NCI-H446 (cell line): Measurements from ENCODE around the gene IL10RA.
A peak's percentile ranks its signal among the peaks of the same experiment; 100 is the strongest.
"Not testable (repeated sequence)": the region's sequence is repeated elsewhere in the genome, so short reads cannot be mapped to it uniquely, and the experiment has no call there.

Experiments
- DNase-seq, 2 experiments: peaks; one replicate each; lab custom pipeline; 2025; lab: John Stamatoyannopoulos, UW

IL10RA gene

DNA sequence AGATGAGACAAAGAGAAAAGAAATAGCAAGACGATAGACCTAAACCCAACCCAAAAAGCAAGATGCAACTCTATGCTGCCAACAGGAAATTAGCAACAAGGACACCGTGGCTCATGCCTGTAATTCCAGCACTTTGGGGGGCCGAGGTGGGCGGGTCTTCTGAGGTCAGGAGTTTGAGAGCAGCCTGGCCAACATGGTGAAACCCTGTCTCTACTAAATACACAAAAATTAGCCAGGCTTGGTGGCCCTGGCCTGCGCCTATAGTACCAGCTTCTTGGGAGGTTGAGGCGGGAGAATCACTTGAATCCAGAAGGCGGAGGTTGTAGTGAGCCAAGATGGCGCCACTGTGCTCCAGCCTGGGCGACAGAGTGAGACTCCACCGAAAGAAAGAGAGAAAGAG, 24.3 kb upstream of the IL10RA start:
- DNase-seq = no peak

DNA sequence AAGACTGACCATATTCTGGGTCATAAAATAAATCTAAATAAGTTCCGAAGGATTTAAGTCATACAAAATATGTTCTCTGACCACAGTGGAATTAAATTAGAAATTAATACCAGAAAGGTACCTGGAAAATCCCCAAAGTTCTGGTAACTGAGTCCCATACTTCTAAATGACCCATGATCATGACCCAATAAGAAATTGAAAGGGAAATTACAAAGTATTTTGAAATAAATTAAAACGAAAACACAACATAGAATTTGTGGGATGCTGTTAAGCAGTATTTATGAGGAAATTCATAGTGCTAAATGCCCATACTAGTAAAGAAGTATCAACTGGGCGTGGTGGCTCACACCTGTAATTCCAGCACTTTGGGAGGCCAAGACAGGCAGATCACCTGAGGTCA, 23.4 kb upstream of the IL10RA start:
- DNase-seq = no peak

DNA sequence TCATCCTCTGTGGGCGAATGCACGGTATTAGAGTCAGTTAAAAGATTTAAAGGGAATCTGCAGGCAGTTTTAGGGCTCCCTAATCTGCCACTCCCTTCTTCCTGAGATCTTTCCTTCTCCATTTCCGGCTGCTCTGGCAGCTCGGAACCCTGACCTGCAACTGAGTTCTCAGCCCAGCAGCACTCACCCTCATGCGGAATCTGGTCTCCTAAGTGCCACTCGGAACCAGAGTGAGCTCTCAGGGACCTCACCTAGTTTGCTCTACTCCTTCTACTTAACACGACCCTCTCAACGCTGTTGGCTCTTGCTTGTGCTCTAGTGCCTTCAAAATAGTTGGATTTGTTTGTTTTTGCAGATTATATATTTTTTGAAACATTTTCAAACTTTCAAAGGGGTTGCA, 19.3 kb upstream of the IL10RA start:
- DNase-seq = no peak

DNA sequence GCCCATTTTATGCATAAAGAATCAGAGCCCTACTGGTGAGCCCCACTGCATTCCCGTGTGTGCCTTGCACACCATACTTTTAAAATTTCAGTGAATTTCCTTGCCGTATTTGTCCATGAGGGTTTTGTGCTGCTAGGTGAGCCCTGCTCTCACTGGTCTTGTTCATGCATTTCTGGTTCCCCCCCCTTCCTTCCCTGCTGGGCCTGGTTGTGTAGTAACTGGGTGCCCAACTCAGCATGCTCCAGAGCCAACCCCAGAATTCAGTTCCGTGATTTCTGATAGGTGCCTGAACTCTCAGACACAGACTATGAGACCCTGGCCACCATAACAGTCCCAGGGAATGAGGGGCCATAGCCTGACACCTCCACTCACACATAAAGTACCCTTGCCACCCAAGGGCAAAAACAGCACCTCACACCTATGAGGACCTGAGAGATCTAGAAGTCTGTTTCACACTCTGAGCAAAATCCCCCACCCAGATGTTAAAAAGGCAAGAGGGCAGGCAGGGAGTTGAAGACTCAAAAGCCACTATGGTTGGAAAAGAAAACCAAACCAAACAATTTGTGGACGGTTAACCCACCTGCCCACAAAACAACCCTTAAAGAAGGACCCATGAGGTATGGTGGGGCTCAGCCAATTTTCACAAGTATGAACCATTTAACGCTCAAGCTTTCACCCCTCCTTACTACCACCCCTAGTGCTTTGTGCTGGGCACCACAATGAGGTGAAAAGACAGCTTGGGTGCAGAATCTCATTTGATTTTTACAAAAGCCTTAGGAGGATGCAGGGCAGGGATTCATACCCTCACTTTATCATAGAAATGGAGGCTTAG, 16.8 kb upstream of the IL10RA start:
- DNase-seq = no peak

DNA sequence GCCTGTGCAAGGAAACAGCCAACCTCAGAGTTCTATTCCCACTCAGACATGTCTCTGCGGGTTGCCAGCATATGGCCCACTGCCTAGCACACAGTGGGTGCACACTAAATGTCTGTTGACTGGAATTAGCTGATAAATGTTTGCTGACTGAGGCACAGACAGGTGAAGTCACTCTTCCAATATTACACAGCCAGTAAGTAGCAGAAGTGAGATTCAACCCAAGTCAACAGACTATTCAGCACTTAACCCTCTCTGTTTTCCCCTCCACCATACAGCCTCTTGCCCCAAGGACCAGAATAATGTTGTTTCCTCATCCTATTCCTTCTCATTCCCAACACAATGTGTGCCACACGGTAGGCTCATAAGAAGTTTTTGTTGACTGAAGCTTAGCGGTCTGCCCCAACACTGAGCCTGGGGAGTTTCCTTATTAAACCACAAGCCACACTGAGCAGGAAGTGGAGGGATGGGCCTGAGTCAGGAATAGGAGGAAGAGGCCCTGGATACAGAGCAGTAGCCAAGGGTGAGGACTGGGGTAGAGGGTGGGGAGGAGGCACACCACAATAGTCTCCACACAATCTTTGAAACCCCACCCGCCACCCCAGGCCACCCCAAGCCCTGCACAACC, 15.7 kb upstream of the IL10RA start:
- DNase-seq = no peak

DNA sequence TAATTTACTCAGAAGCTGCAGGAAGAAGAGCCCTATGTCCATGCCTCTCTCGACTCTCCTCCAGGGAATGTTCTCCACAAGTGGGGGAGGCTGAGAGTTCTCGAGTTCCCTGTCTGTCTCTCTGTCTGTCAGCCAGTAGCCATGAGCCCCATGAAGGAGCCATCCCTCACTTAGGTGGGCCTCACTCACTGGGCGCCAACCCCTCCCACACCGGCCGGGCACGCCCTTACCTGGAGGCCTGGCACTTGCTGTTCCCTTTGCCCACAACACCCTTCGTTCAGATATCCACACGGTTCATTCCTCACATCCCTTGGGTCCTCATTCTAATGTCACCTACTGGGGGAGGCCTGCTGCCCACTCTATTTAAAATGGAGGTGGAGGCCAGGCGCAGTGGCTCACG, 14.2 kb upstream of the IL10RA start:
- no peak for DNase-seq

DNA sequence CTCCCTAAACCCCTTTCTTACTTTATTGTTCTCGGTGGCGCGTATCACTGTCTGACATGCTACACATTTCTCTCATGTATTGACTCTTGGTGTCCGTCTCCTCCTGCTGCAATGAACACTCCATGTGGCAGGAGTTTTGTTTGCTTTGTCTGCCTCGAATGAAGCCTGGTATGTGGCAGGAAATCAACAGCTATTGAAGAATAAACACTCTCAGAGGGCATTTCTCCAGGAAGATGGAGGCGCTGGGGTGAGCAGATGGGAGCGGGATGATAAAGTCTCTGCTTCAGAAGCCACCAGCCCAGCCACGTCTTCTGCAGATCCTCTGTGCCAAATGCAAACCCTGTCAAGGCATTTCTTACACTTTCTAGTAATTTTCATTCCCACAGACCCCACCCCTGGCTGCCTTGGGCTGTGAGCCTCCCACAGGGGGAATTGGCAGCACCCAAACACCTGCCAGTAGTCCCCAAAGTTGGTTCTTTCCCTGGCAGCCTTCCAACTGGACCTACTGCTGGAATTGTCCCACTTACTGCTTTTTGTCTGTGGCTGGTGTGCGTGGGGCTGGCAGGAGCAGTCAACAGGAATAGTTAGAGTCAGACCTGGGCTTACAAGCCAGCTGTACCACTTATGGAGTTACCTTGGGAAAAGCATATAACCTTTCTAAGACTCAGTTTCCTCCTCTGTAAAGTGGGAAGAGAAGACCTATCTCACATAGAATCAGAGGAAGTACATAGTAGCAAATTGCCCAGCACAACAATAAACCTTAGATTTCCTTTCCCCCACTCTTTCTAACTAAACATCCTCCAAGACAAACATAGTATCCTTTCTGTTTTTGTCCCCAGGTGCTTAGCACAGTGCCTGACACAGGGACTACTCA, 13.3 kb upstream of the IL10RA start:
- peak; percentile 67 to 84 for DNase-seq

DNA sequence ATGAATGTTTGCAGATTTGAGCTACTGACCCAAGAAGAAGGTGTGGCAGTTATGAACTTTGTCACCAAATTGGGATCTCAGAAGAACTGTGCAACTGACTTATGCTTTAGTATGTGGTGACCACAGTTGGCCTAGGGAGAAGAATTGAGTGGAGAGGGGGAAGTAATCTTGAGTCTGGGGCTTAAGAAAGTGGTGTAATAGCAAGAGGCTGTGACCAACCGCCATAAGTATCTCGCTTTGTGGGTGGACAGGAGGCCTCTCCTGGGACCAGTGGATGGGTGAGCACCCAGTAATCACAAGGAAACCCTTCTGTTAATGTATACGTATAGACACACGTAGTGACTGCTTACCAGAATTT, 12.7 kb upstream of the IL10RA start:
- no peak for DNase-seq

DNA sequence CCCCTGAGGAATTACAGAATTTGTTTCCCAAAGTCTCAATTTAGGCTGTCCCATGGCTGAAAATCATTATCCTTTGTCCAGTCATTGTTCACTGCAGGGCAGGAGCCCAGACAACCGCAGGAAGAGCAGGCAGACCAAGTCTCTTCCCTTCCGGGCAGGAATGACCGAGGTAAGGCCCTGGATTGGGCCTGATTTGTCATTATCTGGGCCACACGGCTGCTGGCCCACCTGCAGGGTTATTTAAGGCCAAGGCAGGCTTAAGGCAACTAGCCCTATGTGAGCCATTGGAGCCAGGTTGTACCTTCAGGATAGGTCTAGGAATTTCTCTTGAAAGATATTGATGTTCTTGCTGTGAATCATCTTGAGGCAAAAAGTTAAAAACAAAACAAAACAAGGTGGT, 9.7 kb upstream of the IL10RA start:
- no peak for DNase-seq

DNA sequence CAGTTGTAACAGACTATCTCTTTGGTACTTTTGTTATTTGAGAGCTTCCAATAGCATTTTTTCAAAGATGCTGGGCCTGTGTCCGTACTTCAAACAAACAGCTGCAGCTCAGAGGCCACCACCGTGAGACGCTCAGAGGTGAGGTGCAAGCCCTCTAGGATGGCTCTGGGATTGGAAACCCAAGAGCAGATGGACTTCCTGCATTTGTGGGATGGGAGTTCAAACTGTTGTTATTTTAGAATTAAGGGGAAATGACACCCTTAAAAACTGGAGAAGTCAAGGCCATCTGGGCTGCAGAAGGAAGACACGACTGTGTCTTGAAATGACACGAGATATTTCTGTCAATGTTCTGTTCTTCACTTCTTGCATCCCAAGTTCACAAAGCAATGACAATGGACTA, 9.2 kb upstream of the IL10RA start:
- DNase-seq = no peak

DNA sequence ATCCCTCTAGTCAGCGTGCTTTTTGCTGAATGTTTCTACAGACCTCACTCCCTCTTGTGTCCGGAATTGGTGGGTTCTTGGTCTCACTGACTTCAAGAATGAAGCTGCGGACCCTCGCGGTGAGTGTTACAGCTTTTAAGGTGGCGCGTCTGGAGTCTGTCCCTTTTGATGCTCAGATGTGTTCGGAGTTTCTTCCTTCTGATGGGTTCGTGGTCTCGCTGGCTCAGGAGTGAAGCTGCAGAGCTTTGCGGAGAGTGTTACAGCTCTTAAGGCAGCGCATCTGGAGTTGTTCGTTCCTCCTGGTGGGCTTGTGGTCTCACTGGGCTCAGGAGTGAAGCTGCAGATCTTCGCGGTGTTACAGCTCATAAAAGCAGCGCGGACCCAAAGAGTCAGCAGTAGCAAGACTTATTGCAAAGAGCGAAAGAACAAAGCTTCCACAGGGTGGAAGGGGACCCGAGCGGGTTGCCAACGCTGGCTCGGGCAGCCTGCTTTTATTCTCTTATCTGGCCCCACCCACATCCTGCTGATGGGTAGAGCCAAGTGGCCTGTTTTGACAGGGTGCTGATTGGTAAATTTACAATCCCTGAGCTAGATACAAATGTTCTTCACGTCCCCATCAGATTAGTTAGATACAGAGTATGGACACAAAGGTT, 8.5 kb upstream of the IL10RA start:
- not testable (repeated sequence) for DNase-seq

DNA sequence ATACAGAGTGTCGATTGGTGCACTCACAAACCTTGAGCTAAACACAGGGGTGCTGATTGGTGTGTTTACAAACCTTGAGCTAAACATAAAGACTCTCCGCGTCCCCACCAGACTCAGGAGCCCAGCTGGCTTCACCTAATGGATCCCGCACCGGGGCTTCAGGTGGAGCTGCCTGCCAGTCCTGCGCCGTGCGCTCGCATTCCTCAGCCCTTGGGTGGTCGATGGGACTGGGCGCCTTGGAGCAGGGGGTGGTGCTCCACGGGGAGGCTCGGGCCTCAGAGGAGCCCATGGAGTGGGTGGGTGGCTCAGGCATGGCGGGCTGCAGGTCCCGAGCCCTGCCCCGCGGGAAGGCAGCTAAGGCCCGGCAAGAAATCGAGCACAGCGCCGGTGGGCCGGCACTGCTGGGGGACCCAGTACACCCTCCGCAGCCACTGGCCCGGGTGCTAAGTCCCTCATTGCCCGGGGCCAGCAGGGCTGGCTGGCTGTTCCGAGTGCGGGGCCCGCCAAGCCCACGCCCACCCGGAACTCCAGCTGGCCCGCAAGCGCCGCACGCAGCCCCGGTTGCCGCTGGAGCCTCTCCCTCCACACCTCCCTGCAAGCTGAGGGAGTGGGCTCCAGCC, 7.8 kb upstream of the IL10RA start:
- DNase-seq = not testable (repeated sequence)

DNA sequence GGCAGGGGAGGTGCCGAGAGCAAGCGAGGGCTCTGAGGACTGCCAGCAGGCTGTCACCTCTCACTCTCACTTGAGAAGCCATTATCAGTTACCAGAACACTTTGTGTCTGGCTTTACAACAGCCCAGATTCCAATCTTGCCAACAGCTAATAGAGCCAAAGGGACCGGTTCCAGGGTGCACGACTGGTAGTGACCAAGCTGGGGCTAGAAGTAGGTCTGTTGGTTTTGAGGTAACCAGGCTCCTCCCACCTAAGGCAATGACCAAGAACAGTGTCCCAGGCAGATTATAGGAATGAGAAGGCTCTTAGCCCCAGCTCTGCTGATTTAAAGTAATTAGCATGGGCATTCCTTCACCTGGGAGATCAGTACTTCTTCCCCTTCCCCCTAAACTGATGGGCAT, 7.2 kb upstream of the IL10RA start:
- no peak for DNase-seq

DNA sequence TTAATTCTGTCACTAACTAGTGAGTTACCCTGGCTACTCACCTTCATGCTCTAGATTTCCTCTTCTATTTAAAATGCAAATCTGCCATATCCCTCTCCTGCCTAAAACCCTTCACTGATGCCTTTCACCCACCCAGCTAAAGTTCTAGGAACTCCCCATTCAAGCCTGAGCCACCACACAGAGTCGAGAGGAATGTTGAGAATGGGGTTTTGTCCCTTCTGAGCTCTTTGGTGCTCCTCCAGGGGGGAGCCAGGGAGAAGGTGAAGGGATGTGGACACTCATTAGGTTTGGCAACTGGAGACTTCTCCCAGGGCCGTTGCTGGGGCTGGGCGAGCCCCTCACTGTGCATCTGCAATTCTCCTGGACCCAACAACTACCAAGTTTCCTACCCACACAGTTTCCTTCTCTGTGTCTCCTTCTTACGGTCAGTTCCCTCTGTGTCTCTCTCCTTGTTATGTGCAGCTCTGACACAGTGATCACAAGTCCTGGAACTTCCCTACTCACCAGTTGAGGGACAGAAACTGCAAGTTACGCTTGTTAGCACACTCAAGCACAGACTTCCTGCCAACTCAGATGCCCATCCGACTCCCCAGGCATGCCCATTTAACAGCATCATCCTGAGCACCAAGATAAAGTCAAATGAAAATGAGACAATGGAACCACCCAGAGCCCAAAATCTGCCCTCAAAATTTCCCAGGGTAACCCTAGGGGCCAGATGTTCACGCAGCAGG, 6.5 kb upstream of the IL10RA start:
- no peak for DNase-seq

DNA sequence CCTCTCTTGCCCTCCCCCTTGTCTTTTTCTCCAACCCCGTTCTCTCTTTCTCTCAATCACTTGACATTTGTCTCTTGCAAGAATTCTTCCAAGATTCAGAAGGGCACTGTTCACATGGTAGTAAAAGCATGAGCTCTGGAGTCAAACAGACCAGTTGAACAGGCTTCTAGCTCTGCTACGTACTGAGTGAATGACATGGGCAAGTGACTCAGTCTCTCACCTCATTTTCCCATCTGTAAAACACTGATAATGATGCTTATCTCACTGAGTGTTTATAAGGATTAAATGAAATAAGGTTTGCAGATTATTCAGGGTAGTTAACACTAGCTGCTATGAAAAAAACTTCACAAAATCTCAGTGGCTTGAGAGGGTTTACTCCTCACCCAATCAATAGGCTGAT, 5.9 kb upstream of the IL10RA start:
- DNase-seq = no peak

DNA sequence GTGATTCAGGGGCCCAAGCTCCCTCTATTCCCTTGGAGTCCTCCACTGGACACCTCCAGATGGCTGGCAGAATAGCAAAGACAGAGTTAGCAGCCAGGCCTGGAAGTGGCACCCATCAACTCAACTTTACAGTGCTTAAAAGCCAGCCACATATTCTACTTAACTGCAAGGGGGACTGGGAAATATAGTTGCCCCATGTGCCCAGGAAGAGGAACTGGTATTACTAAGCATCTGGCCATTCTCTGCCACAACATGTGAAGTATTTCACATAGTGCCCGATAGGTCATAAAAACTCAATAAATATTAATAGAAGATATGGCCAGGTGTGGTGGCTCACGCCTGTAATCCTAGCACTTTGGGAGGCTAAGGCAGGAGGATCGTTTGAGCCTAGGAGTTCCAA, 5.5 kb upstream of the IL10RA start:
- DNase-seq = no peak

DNA sequence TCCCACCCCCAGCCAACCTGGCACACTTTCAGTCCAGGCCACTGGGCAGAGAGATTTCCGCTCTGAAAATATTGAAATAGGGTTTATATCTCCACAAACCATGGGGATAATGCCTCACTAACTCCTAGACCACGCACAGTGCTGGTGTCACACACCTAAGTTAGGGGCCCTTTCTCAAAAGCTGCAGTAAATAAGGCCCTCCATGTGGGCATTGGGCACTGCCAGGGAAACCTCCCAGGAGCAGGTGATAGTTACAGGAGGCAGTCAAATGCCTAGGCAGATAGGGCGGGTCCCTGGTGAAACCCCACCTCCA, 3.1 kb upstream of the IL10RA start:
- no peak for DNase-seq

DNA sequence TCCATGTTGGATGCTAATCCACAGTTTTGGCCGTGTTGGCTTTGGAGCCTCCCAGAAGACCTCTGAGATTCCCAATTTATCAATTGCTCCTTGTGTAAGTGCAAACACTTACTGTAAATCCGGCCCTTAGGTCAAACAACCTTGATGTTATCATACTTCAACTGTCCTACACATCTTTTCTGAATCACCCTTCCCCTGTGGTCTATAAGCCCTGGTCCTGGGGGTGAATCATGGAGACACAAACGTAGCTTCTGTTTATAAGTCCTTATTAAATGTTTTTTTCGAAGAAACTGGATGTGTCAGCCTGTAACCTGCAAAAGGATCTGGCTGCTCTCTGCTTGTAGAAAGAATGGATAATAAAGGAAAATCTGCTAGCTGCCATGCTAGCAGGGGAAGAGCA, 1.7 kb upstream of the IL10RA start:
- DNase-seq = no peak

DNA sequence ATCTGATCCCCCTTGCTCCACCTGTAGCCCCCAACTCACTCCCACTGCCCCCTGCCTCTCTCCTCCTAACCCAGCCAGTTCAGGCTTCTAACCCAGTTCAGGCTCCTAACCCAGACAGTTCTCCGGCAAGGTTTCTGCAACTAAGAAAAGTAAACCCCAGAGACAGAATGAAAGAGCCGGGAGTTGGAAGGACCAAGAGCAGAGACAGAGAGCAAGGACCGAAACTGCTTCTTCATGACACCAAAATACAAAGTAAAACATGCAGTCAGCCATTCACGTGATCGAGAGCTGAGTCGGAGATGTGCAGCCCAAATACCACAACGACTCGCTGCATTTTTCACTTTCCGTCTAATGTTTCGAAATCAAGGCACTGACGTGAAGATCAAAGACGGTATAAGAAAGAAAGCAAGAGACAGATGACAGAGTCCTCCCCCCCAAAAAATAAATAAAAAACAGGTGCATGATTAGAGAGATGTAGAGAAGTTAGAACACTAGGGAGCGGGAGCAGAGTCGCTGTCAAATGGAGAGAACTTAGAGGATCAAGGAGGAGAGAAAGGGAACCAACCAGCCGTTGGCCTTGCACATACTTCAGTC, 884 bp downstream of the IL10RA start:
- no peak for DNase-seq

DNA sequence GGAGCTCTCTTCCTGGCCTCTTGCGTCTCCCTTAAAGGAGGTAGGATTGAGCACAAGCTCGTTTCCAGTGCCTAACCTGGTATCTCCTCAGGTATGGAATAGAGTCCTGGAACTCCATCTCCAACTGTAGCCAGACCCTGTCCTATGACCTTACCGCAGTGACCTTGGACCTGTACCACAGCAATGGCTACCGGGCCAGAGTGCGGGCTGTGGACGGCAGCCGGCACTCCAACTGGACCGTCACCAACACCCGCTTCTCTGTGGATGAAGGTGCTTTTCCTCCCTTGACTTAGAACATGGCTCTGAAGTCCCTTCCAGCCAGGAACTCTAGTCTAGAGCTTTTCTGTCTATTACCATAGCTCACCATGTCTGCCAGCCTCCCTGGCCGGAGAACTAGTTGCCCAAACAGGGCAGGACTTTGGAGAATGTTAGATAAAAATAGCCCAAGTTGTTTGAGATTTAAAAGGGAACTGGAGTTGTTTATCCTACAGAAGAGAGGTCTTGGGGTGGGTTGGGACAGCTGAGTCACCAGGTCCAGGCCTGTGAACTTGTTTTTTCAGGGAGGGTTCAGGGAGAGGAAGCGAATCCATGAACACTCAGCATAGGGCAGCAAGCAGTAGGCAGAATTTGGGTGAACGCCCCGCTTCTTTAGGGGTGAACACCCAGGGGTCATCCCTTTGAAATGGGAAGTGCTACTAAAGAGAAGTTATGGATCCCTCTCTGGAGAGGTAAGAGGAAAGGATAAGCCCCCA, 3.3 kb downstream of the IL10RA start:
- no peak for DNase-seq
